ENCODE results near the gene PSMD4.
A peak's percentile ranks its signal among the peaks of the same experiment; 100 is the strongest.
"Not testable (repeated sequence)": the region's sequence is repeated elsewhere in the genome, so short reads cannot be mapped to it uniquely, and the experiment has no call there.

Gene PSMD4

GRCh38 chr1:151205381-151205965 lies 49.1 kb upstream of the PSMD4 start:
- POLR2A ChIA-PET; H3K4me3 ChIP-seq (ENCODE audit: low read depth, low read length); H3K4me1 ChIP-seq (ENCODE audit: control insufficient read depth, insufficient read depth, low read length); H3K9me3 ChIP-seq (ENCODE audit: control insufficient read depth, insufficient read depth, low read depth, low read length); H3K27ac ChIP-seq (ENCODE audit: extremely low read depth, low read depth, low read length): not testable (repeated sequence)
- peak; percentile 66; the same call in 1 of the 2 replicates for TF ChIP-seq ZNF121 (tag by site-specific recombination; IDR thresholded peaks at IDR 0.05)
- peaks cover 54 to 70% of the 10 kb centered on the region in 2 experiments for H3K36me3 ChIP-seq (ENCODE audit: control insufficient read depth in 2 of 2, insufficient read depth in 1 of 2, low read length in 2 of 2)
- CTCF ChIA-PET: interaction anchor here (0.6 to 1.1 kb wide), 2 partner anchors 8 to 21 kb away, joined by 3 read pairs; no protein-coding TSS in a partner anchor

GRCh38 chr1:151210830-151211229 lies 43.7 kb upstream of the PSMD4 start:
- ChIA-PET CTCF (no interaction called here), POLR2A (interaction anchor here (0.6 to 1.6 kb wide), 2 partner anchors 9 to 11 kb away, joined by 3 to 7 read pairs; no protein-coding TSS in a partner anchor)
- H3K4me3 ChIP-seq (ENCODE audit: low read depth, low read length): no peak overlapping the region
- H3K4me1 ChIP-seq (ENCODE audit: control insufficient read depth, insufficient read depth, low read length): peaks cover 4% of the 10 kb centered on the region
- no peak overlapping the region for H3K27ac ChIP-seq (ENCODE audit: extremely low read depth, low read depth, low read length)
- no peaks in the 10 kb centered on the region for H3K9me3 ChIP-seq (ENCODE audit: control insufficient read depth, insufficient read depth, low read depth, low read length)
- peaks cover 46 to 47% of the 10 kb centered on the region in 2 experiments for H3K36me3 ChIP-seq (ENCODE audit: control insufficient read depth in 2 of 2, insufficient read depth in 1 of 2, low read length in 2 of 2)
- TF ChIP-seq ZNF473 (tag by site-specific recombination; IDR thresholded peaks at IDR 0.05) (no peak), ZNF140 (tag by site-specific recombination; IDR thresholded peaks at IDR 0.05) (no peak), PRDM4 (tag by site-specific recombination; IDR thresholded peaks at IDR 0.05) (no peak), ATF2 (tag by site-specific recombination; IDR thresholded peaks at IDR 0.05; ENCODE audit: low read depth) (peak; percentile 96), TSHZ1 (tag by site-specific recombination; IDR thresholded peaks at IDR 0.05; ENCODE audit: borderline replicate concordance) (0 out of 2 replicates have a peak, but pooled peaks have one; percentile 27), EGR2 (tag by site-specific recombination; IDR thresholded peaks at IDR 0.05; ENCODE audit: low read depth) (no peak), ELK4 (IDR thresholded peaks at IDR 0.05; ENCODE audit: borderline replicate concordance, low read depth, low read length) (no peak), ZNF571 (tag by site-specific recombination; IDR thresholded peaks at IDR 0.05) (no peak), ZNF549 (tag by site-specific recombination; IDR thresholded peaks at IDR 0.05) (no peak), ZSCAN30 (tag by site-specific recombination; IDR thresholded peaks at IDR 0.05) (no peak), ZNF624 (tag by site-specific recombination; IDR thresholded peaks at IDR 0.05) (no peak), ZBTB49 (tag by site-specific recombination; IDR thresholded peaks at IDR 0.05; ENCODE audit: low read depth) (no peak), OSR2 (tag by site-specific recombination; IDR thresholded peaks at IDR 0.05) (peak; percentile 81), ZNF488 (tag by site-specific recombination; IDR thresholded peaks at IDR 0.05) (no peak), HOXC10 (CRISPR knock-in tag; IDR thresholded peaks at IDR 0.05) (no peak), KLF17 (tag by site-specific recombination; IDR thresholded peaks at IDR 0.05) (no peak; the same call in 1 of the 2 replicates)

Measured in HEK293 (cell line).